GM19351 (cell line): Measurements from ENCODE around the gene GNL1.
"Not testable (repeated sequence)": the region's sequence is repeated elsewhere in the genome, so short reads cannot be mapped to it uniquely, and the experiment has no call there.

Experiments used
- ATAC-seq: cut with Tn5 transposase; IDR thresholded peaks from one replicate; pipeline ENCODE4 v1.9.1; 2021; ENCODE audit warnings: mild to moderate bottlenecking, moderate library complexity; ENCODE audit not compliant: unreplicated experiment

Gene GNL1, protein sequence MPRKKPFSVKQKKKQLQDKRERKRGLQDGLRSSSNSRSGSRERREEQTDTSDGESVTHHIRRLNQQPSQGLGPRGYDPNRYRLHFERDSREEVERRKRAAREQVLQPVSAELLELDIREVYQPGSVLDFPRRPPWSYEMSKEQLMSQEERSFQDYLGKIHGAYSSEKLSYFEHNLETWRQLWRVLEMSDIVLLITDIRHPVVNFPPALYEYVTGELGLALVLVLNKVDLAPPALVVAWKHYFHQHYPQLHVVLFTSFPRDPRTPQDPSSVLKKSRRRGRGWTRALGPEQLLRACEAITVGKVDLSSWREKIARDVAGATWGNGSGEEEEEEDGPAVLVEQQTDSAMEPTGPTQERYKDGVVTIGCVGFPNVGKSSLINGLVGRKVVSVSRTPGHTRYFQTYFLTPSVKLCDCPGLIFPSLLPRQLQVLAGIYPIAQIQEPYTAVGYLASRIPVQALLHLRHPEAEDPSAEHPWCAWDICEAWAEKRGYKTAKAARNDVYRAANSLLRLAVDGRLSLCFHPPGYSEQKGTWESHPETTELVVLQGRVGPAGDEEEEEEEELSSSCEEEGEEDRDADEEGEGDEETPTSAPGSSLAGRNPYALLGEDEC

DNA sequence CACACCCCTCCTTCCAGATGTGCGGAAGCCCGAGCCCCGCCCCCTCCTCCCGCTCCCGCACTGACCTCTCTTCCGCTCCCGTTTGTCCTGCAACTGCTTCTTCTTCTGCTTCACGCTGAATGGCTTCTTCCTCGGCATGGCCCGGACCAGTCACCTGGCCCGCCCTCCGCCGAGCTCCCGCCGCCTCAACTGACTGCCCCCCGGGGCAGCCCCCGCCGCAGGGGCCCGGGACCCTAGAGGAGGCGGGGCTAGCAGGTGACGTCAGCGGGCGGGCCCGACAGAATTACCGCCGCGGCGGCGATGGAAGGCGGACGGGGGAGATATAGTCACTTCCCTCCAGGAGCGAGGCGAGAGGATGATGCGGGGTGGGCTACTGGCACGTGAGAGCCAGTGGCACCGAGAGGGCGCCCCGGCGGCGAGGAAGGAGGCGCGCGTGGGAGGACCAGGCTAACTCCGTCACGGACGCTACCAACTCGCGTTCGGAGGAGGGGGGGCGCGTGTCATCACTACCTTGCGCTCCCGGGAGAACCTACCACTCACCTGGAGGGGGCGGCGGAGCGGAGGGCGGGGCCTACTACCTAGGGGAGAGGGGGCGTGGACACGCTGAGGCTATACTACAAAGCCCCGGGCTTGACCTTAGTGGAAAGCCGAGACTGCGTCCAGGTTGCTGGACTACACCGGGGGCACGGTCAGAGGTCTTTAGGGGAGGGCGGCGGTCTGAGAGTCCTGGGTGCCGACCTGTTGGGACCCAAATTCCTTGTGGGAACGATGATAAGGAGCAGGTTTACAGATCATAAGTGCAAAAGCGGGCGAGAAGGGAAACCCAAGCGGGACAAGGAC, at the start of gene GNL1:
GNL1 (minus strand) TSS at position 424 of the 840 bp plus-strand sequence; CDS start at position 138, 286 bp downstream.
- peak; percentile 85 for ATAC-seq

DNA sequence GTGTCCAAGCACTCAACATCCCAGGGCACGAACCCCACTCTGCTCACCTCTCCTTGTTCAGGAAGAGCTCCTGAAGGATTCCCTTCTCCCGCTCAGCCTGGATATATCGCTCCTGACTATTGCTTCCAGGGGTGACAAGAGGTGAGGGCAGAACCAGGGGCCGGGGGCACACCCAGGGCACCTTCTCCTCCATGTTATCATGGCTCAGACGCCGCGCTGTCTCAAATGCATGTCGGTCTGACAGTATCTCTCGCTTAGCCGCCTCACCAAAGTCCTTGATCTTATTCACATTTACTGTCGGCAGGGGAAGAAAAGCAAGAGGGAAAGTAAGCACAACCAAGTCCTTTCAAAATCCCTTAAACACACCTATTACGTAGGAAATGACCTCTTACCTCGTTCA, 47.7 kb upstream of the GNL1 start:
- no peak for ATAC-seq

DNA sequence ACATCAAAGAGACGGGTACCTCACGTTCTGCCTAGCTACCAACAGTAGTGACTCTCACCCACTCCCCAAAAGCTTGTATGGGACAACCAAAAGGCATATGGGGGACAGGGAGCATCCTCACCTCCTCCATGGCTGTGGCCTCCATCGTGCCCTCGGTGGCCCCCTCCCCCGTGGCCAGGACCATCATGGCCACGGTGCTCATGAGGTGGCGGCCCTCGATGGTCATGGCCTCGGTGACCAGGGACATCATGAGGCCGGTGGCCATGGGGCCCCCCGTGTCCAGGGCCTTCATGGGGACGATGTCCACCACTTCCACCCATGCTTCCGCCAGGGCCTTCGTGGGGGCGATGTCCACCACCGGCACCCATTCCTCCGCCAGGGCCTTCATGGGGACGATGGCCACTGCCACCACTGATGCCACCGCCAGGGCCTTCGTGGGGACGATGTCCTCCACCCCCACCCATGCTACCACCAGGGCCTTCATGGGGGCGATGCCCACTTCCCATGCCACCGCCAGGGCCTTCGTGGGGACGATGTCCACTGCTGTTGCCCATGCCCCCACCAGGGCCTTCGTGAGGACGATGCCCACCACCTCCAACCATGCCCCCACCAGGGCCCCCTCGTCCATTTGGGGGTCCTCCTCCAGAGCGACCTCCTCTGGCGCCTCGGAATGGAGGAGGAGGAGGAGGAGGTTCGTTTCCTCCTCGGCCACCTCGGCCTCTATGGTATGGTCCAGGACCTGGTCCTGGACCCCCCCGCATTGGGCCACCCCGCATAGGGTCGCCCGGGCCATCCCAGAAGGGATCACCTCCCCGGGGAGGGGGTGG, 45.7 kb upstream of the GNL1 start:
- ATAC-seq, result no peak

DNA sequence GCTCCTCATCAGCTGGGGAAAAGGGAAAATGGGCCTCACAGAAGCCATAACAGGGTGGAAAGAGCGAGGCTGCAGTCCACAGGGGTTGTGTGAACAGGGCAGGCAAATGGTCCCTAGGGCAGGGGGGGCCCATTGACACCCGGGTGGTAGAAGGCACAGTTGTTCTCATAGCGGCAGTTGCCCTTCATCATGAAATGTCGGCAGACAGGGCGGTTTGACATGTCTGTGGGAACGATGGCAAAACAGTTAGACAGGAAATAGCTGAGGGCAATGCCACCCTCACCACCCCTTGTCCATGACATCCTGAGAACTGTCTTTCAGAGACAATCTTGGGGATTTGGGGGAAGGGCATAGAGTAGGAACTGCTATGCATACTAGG, 45.1 kb upstream of the GNL1 start:
- ATAC-seq, result no peak

DNA sequence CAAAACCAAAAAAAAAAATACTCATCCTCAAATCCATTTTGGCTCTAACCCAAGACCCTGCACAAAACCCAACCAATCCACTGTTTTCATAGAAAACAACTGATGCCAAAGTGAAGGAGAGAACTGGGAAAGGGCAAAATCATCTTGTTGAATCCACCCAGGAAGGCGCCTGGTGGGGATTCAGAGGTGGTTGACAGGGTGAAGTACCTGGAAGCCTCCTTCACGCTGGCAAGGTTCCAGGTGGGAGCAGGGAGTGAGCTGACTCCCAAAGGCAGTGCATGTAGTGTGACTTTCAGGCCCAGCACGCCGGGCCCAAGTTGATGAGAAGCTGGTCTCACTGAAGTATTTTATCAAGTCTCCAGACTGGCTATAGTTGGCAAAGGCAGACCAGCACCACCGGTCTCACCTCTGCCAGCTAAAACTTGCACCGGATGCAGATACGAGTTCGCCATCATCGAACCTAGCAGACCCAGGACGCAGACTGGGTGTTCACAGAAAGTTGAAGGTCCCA, 44.2 kb upstream of the GNL1 start:
- no peak for ATAC-seq

DNA sequence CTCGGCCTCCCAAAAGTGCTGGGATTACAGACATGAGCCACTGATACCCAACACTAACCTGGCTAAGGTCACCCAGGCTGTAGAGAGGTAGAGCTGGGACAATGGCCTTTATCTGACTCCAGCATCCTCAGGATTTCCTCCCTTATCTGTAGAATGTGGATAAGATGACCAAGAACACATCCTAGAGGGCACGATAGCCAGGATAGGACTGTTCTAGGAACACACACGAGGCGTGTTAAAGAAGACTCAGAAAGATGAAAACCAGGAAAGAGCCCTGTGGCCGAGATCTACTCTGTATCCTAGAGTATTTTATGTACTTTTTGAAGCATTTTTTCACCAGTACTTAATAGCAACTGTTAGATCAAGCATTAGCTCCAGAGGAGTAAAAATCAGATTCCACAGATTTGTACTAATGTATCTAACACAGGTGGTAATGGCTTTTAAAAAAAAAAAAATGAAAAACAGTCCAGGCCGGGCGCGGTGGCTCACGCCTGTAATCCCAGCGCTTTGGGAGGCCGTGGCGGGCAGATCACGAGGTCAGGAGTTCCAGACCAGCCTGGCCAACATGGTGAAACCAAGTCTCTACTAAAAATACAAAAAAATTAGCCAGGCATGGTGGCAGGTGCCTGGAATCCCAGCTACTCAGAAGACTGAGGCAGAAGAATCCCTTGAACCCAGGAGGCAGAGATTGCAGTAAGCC, 43.5 kb upstream of the GNL1 start:
- no peak for ATAC-seq

DNA sequence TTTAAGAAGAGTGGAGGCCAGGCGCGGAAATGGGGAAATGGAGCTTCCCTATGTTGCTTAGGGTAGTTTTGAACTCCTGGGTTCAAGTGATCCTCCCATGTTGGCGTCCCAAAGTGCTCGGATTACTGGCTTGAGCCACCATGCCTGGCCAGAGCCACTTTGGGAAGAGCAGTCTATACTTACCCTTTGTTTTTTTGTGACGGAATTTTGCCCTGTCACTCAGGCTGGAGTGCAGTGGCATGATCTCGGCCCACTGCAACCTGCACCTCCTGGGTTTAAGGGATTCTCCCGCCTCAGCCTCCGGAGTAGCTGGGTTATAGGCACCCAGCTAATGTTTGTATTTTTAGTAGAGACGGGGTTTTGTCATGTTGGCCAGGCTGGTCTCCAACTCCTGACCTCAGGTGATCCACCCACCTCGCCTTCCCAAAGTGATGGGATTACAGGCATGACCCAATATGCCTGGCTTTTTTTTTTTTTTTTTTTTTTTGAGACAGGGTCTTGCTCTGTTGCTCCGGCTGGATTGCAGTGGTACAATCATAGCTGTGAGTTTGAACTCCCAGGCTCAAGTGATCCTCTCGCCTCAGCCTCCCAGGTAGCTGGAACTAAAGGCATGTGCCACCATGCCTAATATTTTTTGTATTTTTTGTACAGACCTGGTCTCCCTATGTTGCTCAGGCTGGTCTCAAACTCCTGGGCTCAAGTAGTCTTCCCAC, 42.8 kb upstream of the GNL1 start:
- no peak for ATAC-seq

DNA sequence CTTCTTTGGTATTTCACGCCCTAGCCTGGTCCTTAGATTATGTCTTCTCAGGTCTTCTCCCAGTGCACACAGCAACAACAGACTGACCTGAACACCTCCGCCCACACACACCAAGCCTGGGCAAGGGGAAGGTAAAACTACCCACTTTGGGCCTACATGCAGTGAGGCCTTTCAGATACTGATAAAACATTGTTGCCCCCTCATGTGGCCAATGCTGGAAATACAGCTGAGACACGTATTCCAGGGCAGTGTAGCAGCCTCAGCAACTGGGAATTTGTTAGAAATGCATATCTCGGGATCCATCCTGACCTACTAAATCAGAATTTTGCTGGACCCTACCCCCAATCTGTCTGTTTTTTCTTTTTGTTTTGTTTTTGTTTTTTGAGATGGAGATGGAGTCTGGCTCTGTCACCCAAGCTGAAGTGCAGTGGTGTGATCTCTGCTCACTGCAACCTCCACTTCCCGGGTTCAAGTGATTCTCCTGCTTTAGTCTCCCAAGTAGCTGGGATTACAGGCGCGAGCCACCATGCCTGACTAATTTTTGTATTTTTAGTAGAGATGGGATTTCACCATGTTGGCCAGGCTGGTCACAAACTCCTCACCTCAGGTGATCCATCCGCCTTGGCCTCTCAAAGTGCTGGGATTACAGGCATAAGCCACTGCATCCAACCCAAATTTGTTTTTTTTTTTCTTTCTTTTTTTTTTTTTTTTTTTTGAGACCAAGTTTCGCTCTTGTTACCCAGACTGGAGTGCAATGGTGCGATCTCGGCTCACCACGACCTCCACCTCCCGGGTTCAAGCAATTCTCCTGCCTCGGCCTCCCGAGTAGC, 41.2 kb upstream of the GNL1 start:
- ATAC-seq, result not testable (repeated sequence)

DNA sequence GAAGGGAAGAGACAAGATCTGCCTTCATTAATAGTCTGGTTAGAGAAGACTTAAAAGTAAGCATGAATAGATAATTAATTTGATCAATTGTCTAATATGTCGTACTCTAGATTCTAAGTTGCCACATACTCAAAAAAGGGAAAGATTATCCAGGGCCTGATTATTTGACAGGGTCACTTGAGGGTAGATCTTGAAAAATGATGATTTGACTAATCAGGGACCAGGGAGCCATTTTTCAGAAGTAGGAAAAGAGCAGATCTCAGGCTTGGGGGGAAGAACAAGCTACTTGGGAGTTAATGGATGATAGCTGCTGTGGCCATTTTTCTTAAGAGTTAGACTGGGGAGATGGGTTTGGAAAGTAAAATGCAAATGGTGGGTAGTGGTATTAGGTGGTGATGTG, 36.0 kb upstream of the GNL1 start:
- ATAC-seq, result no peak

DNA sequence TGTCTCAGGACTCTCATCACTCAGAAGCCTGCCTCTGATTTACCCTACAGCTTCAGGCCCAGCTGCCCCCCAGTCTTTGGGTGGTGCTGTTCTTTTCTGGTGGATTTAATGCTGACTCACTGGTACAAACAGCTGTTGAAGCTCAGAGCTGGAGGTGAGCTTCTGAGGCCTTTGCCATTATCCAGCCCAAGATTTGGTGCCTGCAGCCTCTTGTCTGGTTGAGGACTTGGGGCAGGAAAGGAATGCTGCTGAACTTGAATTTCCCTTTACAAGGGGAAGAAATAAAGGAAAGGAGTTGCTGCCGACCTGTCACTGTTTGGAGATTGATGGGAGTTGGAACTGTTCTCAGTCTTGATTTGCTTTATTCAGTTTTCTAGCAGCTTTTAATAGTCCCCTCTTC, 34.7 kb upstream of the GNL1 start:
- no peak for ATAC-seq

DNA sequence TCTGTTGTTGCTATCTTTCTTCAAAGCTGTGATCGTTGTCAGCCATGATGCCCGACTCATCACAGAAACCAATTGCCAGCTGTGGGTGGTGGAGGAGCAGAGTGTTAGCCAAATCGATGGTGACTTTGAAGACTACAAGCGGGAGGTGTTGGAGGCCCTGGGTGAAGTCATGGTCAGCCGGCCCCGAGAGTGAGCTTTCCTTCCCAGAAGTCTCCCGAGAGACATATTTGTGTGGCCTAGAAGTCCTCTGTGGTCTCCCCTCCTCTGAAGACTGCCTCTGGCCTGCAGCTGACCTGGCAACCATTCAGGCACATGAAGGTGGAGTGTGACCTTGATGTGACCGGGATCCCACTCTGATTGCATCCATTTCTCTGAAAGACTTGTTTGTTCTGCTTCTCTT, 34.2 kb upstream of the GNL1 start:
- no peak for ATAC-seq

DNA sequence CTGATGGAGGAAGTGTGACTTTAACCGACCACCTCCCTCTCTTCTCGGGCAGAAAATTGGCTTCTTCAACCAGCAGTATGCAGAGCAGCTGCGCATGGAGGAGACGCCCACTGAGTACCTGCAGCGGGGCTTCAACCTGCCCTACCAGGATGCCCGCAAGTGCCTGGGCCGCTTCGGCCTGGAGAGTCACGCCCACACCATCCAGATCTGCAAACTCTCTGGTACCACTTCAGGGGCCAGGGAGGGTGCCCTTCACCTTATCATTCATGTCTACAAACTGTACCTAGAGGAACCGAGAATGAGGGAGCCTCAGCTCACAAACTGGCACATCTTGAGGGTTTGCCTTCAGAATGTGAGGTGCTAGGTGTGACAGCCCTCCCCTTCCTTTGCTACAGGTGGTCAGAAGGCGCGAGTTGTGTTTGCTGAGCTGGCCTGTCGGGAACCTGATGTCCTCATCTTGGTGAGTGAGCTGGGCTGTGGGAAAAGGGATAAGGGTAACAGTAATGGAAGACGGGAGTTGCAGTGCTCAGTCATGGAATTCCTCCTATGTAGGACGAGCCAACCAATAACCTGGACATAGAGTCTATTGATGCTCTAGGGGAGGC, 33.6 kb upstream of the GNL1 start:
- no peak for ATAC-seq

DNA sequence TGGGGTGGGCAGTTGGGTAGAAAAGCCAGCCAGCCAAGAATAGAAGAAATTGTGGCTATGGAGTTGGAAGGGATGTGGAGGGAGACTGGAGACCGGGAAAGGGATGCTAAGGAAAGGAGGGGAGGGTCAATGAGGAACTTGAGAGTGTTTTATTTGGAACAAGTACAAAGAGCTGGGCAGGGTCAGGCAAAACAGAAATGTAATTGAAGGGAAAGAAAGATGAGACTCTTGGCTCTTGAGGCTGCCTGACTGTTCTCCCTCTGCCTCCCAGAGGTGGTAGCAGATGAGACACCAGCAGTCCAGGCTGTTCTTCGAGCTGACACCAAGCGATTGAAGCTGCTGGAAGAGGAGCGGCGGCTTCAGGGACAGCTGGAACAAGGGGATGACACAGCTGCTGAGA, 27.6 kb upstream of the GNL1 start:
- no peak for ATAC-seq

DNA sequence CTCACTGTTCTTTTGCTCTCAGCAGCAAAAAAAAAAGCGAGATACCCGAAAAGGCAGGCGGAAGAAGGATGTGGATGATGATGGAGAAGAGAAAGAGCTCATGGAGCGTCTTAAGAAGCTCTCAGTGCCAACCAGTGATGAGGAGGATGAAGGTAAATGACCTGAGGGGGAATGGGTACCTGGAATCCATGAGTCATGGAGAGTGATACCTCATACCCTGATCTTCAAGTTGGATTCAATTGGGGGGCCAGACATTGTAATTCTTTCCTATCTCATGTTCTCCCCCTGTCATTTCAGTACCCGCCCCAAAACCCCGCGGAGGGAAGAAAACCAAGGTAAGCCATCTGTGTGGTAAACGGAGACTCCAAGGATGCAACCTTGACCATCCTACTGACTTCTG, 21.8 kb upstream of the GNL1 start:
- ATAC-seq, result no peak

DNA sequence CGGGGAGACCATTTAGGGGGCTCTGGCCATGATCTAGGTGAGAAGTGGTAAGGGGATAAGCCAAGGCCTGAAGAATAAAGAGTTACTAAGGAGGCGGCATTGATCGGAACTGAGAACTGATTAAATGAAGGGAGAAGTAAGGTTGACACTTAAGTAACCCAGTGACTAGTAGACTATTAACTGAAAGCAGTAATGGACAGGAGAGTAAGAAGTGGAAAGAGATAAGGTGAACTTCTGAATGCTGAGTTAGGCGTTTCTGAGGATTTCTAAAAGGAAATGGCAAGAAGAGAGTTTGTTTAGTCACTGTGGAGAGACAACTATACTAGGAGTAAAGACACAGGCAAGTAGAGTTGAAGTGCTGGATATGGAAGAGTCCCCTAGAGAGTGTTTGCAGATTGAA, 16.8 kb upstream of the GNL1 start:
- no peak for ATAC-seq

DNA sequence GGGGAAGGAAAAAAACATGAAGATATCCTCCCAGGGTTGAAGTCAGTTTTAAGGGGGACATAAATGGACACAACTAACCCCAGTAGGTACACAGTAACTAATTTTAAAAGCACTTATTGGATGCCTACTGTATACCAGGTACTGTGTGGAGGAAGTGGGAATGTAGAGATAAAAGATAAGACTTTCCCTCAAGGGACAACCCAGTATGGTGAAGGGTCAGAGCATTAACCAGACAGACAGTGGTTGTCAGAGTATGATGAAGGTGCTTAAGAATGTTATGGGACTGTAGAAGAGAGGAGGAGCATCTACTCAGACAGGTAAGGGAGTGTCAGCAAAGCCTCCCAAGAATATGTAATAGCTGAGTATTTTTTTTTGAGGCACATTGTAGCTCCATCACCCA, 15.9 kb upstream of the GNL1 start:
- ATAC-seq, result no peak

DNA sequence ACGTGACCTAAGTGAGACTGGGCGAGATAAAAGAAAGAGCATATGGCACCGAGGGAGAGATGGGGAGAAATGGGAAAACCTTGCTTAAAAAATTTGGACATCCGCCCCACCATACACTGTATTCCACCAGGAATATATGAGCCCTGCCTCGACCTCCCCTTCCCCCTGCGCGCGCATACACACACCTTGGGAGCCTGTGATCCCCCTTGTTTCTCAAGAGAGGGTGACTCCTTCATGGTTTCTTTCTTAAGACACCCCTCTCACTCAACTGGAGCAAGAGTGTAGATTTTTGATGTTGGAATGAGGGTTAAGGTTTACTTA, 15.4 kb upstream of the GNL1 start:
- ATAC-seq, result no peak

DNA sequence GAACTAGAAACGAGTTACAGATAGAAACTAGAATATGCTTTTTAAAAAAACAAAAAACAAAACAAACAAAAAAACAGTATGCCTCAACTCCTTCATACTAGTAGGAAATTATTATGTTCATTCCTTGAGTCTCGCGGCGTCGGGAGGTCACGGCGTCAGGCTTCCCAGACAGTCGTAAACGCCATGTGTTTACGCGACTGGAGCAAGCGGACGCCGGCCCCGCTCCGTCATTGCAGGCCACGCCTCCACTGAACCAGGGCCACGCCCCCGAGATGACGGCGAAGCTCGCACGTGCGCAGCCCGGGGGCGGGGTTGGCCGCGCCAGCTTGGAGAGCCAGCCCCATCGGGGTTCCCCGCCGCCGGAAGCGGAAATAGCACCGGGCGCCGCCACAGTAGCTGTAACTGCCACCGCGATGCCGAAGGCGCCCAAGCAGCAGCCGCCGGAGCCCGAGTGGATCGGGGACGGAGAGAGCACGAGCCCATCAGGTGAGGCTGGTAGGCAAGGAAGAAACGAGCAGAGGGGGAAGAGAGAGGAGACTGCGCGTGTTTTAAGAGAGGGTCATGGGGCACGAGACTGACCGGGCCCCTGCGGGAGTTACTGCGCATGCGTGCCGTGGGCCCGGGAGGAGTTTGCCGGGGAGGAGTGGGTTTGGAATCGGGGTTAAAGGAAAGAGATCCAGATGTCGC, 14.9 kb upstream of the GNL1 start, which contains the start of gene ABCF1:
ABCF1 (plus strand) TSS at position 368 of the 687 bp plus-strand sequence; CDS start at position 414, 46 bp downstream.
- ATAC-seq, result peak; percentile 92
